DMS53 treated with DMSO at 0.1 percent for 48 hours (cell line): ENCODE data around the gene ABHD1.

Source experiments
- DNase-seq: peaks from one replicate; lab custom pipeline; 2025; ENCODE audit not compliant: unreplicated experiment; lab: John Stamatoyannopoulos, UW

Gene ABHD1

GRCh38 chr2:27134781-27135477 lies 11.3 kb downstream of the ABHD1 start:
- no peak for DNase-seq

GRCh38 chr2:27135478-27135955 lies 11.9 kb downstream of the ABHD1 start:
- DNase-seq: no peak

DNA sequence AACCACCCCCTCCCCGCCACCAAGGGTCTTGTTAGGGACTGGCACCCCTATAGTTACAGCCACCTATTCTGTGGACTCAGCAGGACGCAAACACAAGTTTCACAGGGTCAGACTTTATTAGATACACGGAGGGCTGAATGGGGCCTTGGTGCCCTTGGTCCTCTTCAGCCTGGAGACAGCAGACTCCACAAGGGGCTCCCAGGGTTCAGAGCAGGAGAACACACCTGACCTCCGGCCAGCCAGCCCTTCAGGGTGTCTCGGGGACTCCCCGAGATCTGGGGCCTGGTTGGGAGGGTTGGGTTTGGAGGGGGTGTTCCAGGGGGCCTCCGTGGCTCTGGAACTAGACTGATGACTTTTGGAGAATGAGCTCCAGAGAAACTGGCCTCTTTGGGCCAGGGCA lies 13.1 kb downstream of the ABHD1 start:
- no peak for DNase-seq

DNA sequence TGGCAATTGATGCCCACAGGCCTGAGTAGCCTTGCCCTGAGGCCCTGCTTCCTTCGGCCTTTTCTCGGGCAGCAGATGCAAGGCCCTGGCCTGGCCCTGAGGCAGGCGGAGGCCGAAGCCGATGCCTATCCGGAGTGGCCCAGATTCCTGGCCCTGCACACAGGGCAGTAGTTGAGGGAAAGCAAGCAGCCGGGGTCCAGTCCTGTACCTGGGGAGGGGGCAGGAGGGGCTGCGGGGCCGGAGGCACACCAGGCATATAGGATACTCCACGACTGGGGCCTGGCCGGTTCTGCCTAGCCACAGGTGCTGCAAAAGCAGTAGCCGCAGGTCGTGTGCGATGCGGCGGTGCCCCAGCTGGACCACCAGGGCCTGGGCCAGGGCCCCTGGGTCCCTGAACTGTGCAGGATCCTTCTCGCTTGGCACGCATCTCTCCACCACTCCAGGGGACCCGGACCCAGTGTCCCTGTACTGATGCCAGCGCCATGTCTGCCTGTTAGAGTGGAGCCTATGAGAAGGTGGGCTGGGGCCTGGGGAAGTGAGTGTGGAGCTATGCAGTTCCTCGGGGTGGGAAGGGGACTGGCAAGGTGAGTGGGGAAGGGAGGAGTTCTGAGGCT lies 13.8 kb downstream of the ABHD1 start:
- DNase-seq: no peak

- no peak for DNase-seq
Observed at GRCh38 chr2:27138111-27138510, 14.5 kb downstream of the ABHD1 start.

DNA sequence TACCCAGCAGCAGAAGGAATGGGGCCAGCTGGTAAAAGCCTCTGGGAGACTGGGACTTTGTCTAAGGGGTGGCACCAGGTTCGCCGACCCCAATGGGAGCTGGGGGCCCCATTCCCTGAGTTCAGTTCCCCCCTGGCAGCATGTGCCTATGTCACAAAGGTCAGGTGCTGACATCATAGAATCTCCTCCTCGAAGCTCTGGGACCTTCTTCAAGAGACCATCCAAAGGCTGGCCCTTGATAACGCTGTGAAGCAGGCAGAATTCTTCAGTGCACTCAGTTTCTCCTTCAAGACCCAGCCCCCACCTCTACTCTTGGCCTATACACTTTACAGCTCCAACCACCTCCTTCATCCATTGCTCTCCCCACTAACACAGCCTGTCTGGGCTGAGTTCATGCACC lies 15.7 kb downstream of the ABHD1 start, which contains the start of gene PRR30:
Gene PRR30, minus strand, starts transcription at position 101 of the 400 bp plus-strand sequence. CDS start 1,081 bp downstream, outside the sequence.
- DNase-seq: no peak

- DNase-seq: no peak
Observed at GRCh38 chr2:27143285-27143684, 19.7 kb downstream of the ABHD1 start.

DNA sequence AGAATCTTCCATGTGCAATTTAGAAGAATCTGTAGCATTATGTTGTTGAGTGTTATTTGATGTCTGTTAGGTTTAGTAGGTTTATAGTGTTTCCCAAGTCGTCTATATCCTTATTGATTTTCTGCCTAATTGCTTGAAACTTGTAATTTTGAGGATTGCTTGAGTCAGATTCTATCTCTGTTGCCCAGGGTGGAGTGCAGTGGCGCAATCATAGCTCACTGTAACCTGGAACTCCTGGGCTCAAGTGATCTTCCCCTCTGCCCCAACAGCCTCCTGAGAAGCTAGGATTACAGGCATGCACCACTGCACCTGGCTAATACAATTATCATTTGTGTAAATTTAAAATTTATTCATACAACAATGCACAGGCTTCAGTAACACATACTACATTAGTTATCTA lies 22.1 kb downstream of the ABHD1 start:
- no peak for DNase-seq

GRCh38 chr2:27147935-27148334 lies 24.3 kb downstream of the ABHD1 start:
- DNase-seq: no peak

GRCh38 chr2:27148801-27149439 lies 25.3 kb downstream of the ABHD1 start, which contains the start of gene TCF23:
Gene TCF23, plus strand, starts transcription at chr2:27149004. Its CDS starts 130 bp downstream, at chr2:27149134.
- DNase-seq: no peak

- DNase-seq: no peak
Observed at GRCh38 chr2:27149570-27150405, 26.2 kb downstream of the ABHD1 start.

DNA sequence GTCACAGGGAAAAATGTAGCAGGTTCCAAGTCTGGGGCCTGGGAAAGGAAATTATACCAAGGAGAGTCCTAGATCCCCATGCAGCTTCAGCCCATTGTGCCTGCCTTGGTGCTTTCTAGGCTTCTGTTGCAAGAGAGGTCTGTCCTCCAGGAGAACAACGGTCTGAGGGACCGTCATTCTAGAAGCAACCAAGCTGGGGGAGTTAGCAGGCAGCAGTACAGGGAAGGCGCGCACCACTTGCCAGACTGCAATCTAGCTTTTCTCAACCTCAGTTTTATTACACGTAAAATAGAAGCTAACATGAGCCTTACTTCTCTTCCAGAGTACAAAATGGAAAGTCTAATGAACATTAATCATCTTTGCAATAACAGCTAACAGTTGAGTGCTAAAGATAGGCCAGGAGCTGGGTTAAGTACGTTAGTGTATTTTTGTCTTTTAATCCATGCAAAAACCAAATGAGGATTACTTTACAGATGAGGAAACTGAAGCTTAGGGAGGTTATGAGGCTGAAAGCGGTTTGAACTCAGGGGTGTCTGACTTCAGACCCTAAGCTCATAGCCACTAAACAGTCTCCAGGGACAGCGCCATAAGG lies 27.1 kb downstream of the ABHD1 start:
- no peak for DNase-seq

GRCh38 chr2:27152102-27152795 lies 28.6 kb downstream of the ABHD1 start:
- DNase-seq: peak; percentile 26

DNA sequence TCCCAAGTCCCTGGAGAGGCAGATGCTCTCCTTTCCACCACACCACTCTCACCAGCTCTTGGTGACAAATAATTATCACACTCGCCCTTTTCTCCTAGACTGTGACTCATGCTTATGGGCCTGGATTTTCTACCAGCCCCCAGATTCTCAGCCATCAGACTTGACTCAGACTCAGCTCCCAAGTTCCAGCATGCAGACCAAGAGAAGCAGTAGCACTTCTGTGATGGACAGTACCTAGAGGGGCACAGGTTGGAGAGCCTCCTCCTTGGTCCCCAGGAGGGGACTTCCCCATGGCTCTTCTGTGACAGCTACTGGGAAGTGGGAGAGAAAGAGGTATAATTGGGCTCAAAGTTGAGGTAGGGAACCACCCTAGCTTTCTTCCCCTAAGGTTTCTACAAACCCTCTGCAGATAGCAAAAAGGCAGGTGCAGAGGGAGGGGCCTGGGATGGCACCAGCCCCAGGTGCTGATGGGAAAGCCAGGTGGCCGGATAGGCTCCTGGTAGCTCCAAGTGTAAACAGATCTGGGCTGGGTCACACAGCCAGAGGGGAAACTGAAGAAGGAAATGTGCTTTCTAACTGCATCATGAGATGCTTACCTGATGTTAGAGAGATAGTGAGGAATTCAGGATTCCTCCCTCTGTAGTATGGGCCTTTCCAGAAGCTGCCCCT lies 29.3 kb downstream of the ABHD1 start:
- DNase-seq: peak; percentile 79

DNA sequence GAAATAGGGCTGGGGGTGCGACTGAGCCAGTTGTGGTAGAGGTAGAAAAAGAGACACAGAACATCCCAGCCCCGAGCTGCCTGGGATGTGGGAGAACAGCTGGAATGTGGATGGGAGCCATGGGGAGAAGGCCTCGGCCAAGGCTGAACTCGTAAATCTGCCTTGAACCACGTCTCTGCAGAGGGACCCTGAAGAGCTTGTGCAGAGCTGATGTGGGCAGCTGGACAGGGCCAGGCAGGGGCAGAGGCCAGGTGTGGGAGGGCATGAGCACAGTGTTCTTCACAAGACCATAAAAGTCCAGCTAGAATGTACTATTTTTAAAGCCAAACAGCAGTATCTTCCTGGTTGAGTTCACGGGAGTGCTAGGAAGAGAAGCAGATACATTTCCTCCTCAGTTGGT lies 30.9 kb downstream of the ABHD1 start:
- DNase-seq: no peak

- no peak for DNase-seq
Observed at GRCh38 chr2:27155069-27155520, 31.5 kb downstream of the ABHD1 start.

GRCh38 chr2:27158468-27158867 lies 34.9 kb downstream of the ABHD1 start:
- no peak for DNase-seq

- DNase-seq: no peak
Observed at GRCh38 chr2:27159271-27159670, 35.7 kb downstream of the ABHD1 start.

DNA sequence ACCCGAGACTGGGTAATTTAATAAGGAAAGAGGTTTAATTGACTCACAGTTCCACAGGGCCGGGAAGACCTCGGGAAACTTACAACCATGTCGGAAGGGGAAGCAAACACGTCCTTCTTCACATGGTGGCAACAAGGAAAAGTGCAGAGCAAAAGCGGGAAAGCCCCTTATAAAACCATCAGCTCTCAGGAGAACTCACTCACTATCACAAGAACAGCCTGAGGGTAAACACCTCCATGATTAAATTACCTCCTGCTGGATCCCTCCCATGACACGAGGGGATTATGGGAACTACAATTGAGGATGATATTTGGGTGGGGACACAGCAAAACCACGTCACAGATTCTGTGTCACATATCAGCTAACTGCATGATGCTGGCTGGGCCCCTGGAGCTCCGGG lies 36.6 kb downstream of the ABHD1 start:
- DNase-seq: no peak
